GM23338 (cell line): ENCODE measurements around the gene DOCK7.

ENCODE experiments used
- CTCF ChIP-seq, 2 experiments: fragments of 200-600 bp in 1 of 2; sonication (generic) in 1 of 2; conservative IDR thresholded peaks; 2 replicates each; pipeline versions ENCODE4 v1.5.1 to v1.6.1; 2016 to 2017; ENCODE audit warnings: antibody characterized with exemption in 2 of 2, low read depth in 2 of 2, mild to moderate bottlenecking in 2 of 2, moderate library complexity in 1 of 2
- EZH2 ChIP-seq: fragments of 200-600 bp; sonication (generic); IDR thresholded peaks from one replicate; pipeline ENCODE4 v1.8.0; 2017; ENCODE audit warnings: antibody characterized with exemption, mild to moderate bottlenecking, low read depth; ENCODE audit not compliant: unreplicated experiment
- POLR2AphosphoS5 ChIP-seq: IDR thresholded peaks from 2 replicates; pipeline ENCODE4 v1.6.1; 2016; ENCODE audit warnings: antibody characterized with exemption, low read depth
- ZNF114 ChIP-seq: fragments of 250-450 bp; sonication (Bioruptor Pico); IDR thresholded peaks from 2 replicates; pipeline ENCODE4 v1.5.0; 2020; ENCODE audit warnings: mild to moderate bottlenecking, moderate library complexity

- no peak for TF ChIP-seq CTCF (conservative IDR thresholded peaks at IDR 0.05; ENCODE audit: low read depth in 2 of 2)
- no peak for TF ChIP-seq EZH2
- TF ChIP-seq POLR2AphosphoS5: no peak
- no peak for TF ChIP-seq ZNF114
Measured at GRCh38 chr1:62637392-62638105, 50.6 kb downstream of the DOCK7 start.
